Globus pallidus (tissue), 1 donor: ENCODE measurements around the gene ADGRA1.
"Not testable (repeated sequence)": the region's sequence is repeated elsewhere in the genome, so short reads cannot be mapped to it uniquely, and the experiment has no call there.

Source experiments
- DNase-seq: peaks from one replicate; pipeline ENCODE4 v3.0.0-alpha.2; 2015; ENCODE audit warnings: low spot score

The ADGRA1 gene

DNA sequence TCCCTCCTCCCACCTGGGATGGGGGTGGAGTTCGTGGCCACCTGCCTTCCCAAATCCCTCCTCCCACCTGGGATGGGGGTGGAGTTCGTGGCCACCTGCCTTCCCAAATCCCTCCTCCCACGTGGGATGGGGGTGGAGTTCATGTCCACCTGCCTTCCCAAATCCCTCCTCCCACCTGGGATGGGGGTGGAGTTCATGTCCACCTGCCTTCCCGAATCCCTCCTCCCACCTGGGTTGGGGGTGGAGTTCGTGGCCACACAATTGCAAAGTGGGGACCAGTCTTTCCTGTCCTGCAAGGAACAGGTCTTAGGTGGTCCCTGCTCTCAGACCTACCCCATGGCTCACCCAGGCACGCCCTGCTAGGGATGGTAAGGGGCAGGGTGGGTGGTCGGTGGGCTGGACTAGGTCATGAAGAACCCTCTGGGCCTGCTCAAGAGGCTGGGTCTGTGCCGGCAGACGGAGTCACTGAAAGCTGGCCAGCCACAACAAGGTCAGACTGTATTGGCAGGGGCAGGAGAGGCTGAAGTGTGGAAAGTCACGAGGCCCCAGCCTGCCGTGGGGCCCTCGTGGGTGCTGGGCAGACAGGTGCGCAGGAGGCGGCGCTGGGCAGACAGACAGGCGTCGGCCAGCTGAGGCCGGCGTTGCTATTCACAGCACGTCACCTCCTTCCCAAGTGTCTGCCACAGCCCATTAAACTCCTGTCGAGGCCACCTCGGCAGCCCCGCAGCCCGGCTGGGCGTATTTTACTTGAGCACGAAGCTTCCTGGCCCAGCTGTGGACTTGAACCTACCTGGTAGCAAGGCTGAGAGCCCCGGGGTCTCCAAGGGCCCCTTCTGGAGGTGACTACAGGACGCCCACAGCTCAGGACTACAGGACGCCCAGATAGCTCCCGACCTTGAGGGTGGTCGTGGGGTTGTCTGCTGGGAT is 76.4 kb downstream of the ADGRA1 start:
- DNase-seq = peak; percentile 33

DNA sequence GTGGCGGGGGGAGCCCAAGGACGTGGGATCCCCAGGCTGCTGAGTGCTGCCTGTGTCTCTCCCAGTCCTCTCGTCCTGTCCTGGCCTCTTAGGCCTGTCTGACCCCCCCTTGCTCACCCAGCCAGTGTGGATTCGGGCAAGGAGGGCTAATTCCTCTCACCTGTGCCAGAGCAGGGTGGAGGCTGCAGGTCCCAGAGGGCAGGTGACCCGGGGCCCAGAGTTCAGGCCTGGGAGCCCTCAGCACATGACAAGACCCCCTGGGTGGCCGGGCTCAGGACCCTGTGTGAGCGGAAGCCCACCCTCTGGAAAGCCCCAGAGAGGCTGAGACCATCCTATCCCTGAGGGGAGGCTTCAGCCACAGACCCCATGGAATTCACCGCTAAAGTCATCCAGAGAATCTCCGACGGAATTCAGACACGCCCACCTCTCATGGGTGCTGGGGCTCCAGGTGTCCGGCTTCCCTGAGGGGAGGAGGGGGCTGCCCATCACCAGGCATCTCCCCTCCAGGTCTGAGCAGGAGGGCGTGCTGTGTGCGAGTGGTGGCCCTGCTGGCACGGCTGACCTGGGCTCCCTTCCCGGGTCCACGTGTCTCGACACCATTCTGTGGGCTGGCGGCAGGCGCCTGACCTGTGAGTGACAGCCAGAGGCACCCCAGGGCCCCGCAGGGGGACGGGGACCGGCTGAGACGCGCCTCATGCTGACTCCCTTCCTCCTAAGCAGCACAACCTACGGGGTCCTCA is 77.3 kb downstream of the ADGRA1 start:
- DNase-seq = no peak

GRCh38 chr10:133165556-133166503 is 78.1 kb downstream of the ADGRA1 start:
- DNase-seq = no peak

- no peak for DNase-seq
Observed at GRCh38 chr10:133166504-133166827, 78.7 kb downstream of the ADGRA1 start.

- peak; percentile 58 for DNase-seq
Observed at GRCh38 chr10:133166828-133167692, 79.3 kb downstream of the ADGRA1 start.

GRCh38 chr10:133167693-133168616 is 80.2 kb downstream of the ADGRA1 start:
- no peak for DNase-seq

DNA sequence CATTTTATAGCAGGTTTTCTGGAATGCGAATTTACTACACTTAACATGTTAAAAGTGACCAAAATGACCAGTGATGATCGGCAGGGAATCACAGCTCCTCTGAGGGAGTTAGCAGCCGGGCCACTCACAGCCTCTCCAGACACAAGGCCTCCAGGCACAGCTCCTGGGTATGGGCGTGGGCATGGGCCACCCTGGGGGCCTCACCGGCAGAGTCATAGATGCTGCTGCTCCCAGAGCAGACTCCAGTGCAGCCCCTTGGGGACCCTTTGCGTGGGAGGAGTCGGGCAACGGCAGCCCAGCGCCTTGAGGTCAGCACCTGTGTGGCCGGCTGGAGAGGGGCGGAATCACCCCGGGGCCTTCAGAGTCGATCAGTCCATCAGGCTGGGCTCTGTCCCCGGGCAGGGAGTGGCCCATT is 80.9 kb downstream of the ADGRA1 start:
- no peak for DNase-seq

DNA sequence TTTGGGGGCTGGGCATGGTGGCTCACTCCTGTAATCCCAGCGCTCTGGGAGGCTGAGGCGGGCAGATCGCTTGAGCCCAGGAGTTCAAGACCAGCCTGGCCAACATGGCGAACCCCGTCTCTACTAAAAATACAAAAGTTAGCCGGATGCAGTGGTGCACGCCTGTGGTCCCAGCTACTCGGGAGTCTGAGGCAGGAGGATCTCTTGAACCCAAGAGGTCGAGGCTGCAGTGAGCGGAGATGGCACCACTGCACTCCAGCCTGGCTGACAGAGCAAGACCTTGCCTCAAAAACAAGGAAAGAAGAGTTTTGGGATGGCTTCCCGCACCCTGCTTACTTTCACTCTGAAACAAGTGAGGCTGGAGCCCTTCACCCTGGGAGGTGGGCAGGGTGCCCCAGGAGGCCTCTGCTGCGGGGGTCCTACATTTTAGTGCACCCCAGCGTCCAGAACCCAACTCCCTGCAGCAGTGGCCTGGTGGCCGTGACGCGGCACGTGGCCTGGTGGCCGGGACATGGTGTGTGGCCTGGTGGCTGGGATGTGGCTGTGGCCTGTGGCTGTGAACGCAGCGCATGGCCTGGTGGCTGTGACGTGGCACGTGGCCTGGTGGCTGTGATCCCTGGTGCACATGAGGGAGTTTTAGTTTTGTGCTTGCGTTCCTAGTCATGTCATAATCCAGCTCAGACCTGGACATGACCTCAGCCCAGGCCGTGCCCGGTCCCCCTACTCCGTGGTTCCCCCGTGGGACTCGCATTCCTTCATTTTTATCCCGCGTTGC is 81.6 kb downstream of the ADGRA1 start:
- DNase-seq = no peak

DNA sequence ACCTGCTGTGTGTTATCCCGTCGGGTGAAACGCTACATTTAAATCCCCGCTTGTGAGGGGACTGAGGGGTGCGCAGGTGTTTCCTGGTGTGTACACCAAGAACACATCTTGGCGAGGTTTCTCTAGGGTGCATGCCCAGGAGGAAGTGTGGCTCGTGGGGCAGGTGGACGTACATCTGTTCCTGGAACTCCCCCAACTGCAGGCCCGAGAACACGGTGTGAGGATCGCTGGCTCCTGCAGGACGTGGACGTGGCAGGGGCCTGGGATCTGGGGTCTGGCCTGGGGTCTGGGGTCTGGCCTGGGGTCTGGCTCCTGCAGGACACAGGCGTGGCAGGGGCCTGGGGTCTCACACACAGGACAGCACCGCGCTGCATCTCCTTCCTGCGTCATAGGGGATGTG is 82.4 kb downstream of the ADGRA1 start:
- DNase-seq = no peak

- DNase-seq = no peak
Observed at GRCh38 chr10:133173860-133174640, 86.3 kb downstream of the ADGRA1 start.

DNA sequence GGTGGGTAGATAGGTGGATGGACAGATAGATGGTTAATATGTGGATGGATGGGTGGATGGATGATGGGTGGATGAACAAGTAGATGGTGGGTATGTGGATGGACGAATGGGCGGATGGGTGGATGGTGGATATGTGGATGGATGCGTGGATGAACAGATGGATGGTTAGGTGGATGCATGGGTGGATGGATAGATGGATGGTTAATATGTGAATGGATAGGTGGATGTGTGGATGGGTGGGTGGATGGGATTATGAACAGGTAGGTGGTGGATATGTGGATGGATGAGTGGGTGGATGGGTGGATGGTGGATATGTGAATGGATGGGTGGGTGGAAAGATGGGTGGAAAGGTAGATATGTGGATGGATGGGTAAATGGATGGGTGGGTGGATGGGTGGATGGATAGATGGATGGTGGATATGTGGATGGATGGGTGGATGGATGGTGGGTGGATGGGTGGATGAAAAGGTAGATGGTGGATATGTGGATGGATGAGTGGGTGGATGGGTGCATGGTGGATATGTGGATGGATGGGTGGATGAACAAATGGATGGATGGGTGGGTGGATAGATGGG is 87.1 kb downstream of the ADGRA1 start:
- DNase-seq = no peak

GRCh38 chr10:133175624-133176023 is 87.9 kb downstream of the ADGRA1 start:
- not testable (repeated sequence) for DNase-seq

GRCh38 chr10:133176546-133176945 is 88.8 kb downstream of the ADGRA1 start:
- DNase-seq = no peak

DNA sequence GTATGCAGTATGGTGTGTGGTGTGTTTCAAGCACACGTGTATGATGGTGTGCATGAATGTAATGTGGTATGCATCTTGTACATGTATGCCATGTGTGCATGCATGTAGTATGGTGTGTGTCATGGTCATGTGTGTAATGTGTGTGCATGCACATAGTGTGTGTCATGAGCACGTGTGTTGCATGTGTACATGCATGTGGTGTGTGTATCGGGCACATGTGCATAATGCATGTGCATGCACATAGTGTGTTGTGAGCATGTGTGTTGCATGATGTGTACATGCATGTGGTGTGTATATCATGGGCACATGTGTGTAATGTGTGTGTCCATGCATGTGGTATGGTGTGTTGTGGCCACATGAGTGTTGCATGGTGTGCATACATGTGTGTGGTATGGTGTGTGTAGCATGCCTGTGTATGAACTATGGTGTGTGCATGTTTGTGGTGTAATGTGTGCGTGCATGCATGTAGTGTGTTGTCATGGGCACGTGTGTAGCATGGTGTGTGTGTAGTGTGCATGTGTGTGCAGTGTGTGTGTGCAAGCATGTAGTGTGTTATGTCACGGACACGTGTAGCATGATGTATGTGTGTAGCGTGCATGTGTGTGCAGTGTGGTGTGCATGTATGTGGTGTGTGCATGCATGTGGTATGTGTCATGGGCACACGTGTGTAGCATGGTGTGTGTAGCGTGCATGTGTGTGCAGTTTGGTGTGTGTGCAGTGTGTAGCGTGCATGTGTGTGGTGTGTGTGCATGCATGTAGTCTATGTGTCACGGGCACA is 89.8 kb downstream of the ADGRA1 start:
- DNase-seq = no peak

DNA sequence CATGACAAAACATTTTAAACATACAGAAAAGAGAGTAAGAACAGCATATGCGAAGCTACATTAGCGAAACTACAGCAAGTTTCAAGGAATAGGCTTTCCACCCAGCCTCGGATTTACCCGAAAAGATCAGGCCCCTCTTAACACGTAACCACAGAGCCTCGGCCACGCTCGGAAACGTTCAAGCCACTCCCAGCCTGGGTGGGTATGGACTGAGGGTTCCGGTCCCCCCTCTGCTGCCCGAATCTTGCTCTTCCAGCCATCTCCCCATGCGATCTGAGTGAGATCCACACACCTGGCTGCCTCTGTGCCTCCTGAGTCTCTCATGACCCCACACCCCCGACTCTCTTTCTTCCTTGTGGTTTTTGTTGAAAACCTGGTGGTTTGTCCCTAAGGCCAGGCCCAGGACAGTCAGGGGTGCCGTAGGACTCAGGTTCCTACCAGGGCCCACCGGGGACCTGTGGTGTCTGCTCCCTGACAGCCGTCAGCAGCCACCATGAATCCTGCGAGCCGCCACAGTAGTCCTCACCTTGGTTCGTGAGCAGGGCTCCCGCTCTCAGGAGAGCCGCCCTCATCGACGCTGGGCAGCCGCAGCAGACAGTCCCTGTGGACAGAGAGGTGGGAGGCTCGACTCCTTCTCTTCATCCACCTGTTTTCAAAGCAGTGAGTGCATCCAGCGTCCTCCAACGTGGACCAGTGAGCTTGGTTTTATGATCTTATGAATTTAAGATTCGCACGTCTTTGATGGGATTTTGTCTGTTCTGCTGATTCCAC is 90.8 kb downstream of the ADGRA1 start:
- no peak for DNase-seq

DNA sequence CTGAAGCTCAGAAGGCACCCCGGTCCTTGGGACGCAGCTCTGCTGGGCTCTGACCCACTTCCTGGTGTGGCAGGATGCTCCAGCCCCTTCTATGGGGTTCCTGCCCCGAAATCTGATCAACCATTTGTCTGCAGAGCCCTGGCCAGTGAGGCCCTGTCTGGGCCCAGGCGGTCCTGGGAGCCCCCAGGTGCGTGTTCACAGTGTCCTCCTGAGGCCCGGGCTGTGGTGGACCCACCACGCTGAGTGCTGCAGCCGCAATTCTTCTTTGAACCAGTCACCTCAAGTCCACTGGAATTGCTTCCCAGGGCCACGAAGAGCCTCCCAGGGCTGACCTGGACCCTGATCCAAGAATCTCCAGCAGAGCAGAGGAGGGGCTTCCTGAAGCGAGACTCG is 91.4 kb downstream of the ADGRA1 start:
- no peak for DNase-seq

DNA sequence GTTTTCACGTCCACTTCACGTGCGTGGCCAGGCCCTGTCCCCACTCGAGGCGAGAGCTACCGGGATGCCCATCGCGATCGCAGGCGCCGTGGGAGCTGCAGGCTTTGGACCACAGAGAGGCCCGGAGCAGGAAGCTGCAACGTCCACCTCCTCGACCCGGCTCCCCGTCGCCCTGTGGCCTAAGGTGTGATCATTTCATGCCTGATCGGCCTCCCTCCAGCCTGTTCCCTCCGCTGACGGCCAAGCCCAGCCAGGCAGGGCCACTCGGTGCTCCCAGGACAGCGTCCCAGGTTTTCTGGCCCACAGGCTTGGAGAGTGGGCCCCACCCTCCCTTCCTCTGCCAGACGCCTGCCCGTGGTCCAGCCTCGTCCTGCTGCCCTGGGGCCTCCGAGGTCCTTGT is 91.9 kb downstream of the ADGRA1 start:
- DNase-seq = no peak
